IMR-90 (cell line): Measurements from ENCODE around the gene LRRC41. TPM values are rescaled to one million over a fixed set of nuclear protein-coding genes. Genes with fewer than 3 reads are reported as not detected.

Source experiments
- ATAC-seq: fragments of 200-7000 bp; cut with Tn5 transposase; 2 replicates; pipeline ENCODE4 v1.9.1; 2020; ENCODE audit warnings: low read depth, mild to moderate bottlenecking, moderate library complexity
- BruUV-seq: library from RNA; stranded (reverse); fragments of 400-500 nt; replicated peaks from 2 replicates; lab custom pipeline; 2021; lab: Mats Ljungman, UMichigan
- CTCF ChIA-PET: fragments of 300-600 bp; formaldehyde crosslinking; extraction: SDS; loops from one replicate; lab custom pipeline; 2021; ENCODE audit warnings: antibody characterized with exemption; lab: Yijun Ruan, JAX
- POLR2A ChIA-PET: fragments of 300-600 bp; sonication (Branson Sonifier 250); formaldehyde crosslinking; loops from one replicate; lab custom pipeline; 2022; ENCODE audit warnings: antibody characterized with exemption; ENCODE audit not compliant: unreplicated experiment; lab: Charles Lee
- DNase-seq: peaks from one replicate; pipeline ENCODE4 v3.0.0; 2013
- H2AFZ ChIP-seq: replicated peaks from 2 replicates; pipeline ENCODE3; 2013; ENCODE audit warnings: low read length, mild to moderate bottlenecking; ENCODE audit not compliant: poor library complexity
- H2AK5ac ChIP-seq: 2 replicates; pipeline ENCODE4 v1.6.1; 2013; ENCODE audit warnings: low read depth, low read length, inconsistent platforms
- H2AK9ac ChIP-seq: replicated peaks from 2 replicates; pipeline ENCODE3; 2013; ENCODE audit warnings: mild to moderate bottlenecking, low read depth, low read length, moderate library complexity; ENCODE audit not compliant: poor library complexity
- H2BK120ac ChIP-seq: 2 replicates; pipeline ENCODE4 v1.6.1; 2013; ENCODE audit warnings: low read depth, low read length, inconsistent platforms
- H2BK15ac ChIP-seq: 3 replicates; pipeline ENCODE4 v1.6.1; 2013; ENCODE audit warnings: low read depth, low read length, inconsistent platforms
- H2BK20ac ChIP-seq: 2 replicates; pipeline ENCODE4 v1.6.1; 2013; ENCODE audit warnings: low read depth, mild to moderate bottlenecking, inconsistent platforms, low read length, moderate library complexity
- H2BK5ac ChIP-seq: 2 replicates; pipeline ENCODE4 v1.6.1; 2013; ENCODE audit warnings: mild to moderate bottlenecking, low read depth, low read length, inconsistent platforms; ENCODE audit not compliant: poor library complexity, severe bottlenecking
- H3K14ac ChIP-seq: replicated peaks from 2 replicates; pipeline ENCODE4 v1.6.1; 2013; ENCODE audit warnings: low read depth, low read length, inconsistent platforms
- H3K18ac ChIP-seq: 2 replicates; pipeline ENCODE4 v1.6.1; 2013; ENCODE audit warnings: low read depth, low read length, control low read depth
- H3K23ac ChIP-seq: 2 replicates; pipeline ENCODE4 v1.6.1; 2013; ENCODE audit warnings: low read depth, low read length, inconsistent platforms
- H3K27ac ChIP-seq: 2 replicates; pipeline ENCODE4 v1.5.1; 2013; ENCODE audit warnings: mild to moderate bottlenecking, control low read depth, low read length; ENCODE audit not compliant: insufficient read depth
- H3K27me3 ChIP-seq: 2 replicates; pipeline ENCODE4 v1.6.1; 2013; ENCODE audit warnings: low read length; ENCODE audit not compliant: control insufficient read depth, insufficient read depth
- H3K36me3 ChIP-seq: 2 replicates; pipeline ENCODE4 v1.6.1; 2013; ENCODE audit warnings: low read length, mixed read lengths; ENCODE audit not compliant: control insufficient read depth, insufficient read depth
- H3K4ac ChIP-seq: 2 replicates; pipeline ENCODE4 v1.6.1; 2013; ENCODE audit warnings: low read depth, low read length, inconsistent platforms
- H3K4me1 ChIP-seq: 2 replicates; pipeline ENCODE4 v1.6.1; 2013; ENCODE audit warnings: low read length, mixed read lengths; ENCODE audit not compliant: control insufficient read depth, insufficient read depth
- H3K4me2 ChIP-seq: 2 replicates; pipeline ENCODE4 v1.6.1; 2013; ENCODE audit warnings: low read depth, mild to moderate bottlenecking, control low read depth, low read length, moderate library complexity
- H3K4me3 ChIP-seq: 2 replicates; pipeline ENCODE4 v1.5.1; 2013; ENCODE audit warnings: low read depth, mild to moderate bottlenecking, control low read depth, low read length, moderate library complexity; ENCODE audit not compliant: insufficient read depth
- H3K56ac ChIP-seq: 2 replicates; pipeline ENCODE4 v1.6.1; 2013; ENCODE audit warnings: low read length, inconsistent platforms; ENCODE audit not compliant: insufficient read depth; ENCODE audit errors: extremely low read depth
- H3K79me1 ChIP-seq, 2 experiments: 2 replicates each; pipeline ENCODE4 v1.6.1; 2013; ENCODE audit warnings: low read length in 2 of 2, inconsistent platforms in 1 of 2, low read depth in 1 of 2
- H3K9ac ChIP-seq: 2 replicates; pipeline ENCODE4 v1.6.1; 2013; ENCODE audit warnings: low read depth, low read length, control low read depth
- H3K9me1 ChIP-seq: 2 replicates; pipeline ENCODE4 v1.6.1; 2013; ENCODE audit warnings: low read length, inconsistent platforms; ENCODE audit not compliant: insufficient read depth
- H3K9me3 ChIP-seq: 2 replicates; pipeline ENCODE4 v1.6.1; 2013; ENCODE audit warnings: low read length; ENCODE audit not compliant: control insufficient read depth, insufficient read depth
- H4K20me1 ChIP-seq: 2 replicates; pipeline ENCODE4 v1.6.1; 2013; ENCODE audit warnings: low read length, inconsistent platforms; ENCODE audit not compliant: insufficient read depth
- H4K5ac ChIP-seq: 2 replicates; pipeline ENCODE4 v1.6.1; 2013; ENCODE audit warnings: mild to moderate bottlenecking, low read depth, low read length, control low read depth
- H4K8ac ChIP-seq, 2 experiments: 2 replicates each; pipeline ENCODE4 v1.6.1; 2013; ENCODE audit warnings: low read depth in 2 of 2, low read length in 2 of 2, control low read depth in 1 of 2, inconsistent platforms in 1 of 2
- H4K91ac ChIP-seq: 2 replicates; pipeline ENCODE4 v1.6.1; 2013; ENCODE audit warnings: low read depth, low read length, inconsistent platforms; ENCODE audit not compliant: insufficient read depth
- CEBPB ChIP-seq: IDR thresholded peaks from 2 replicates; pipeline ENCODE4 v1.6.1; 2012; ENCODE audit warnings: low read depth, low read length, improper control_type of control experiment
- CHD1 ChIP-seq: IDR thresholded peaks from 2 replicates; pipeline ENCODE4 v1.6.1; 2012; ENCODE audit warnings: low read depth, low read length, improper control_type of control experiment
- ELK1 ChIP-seq: fragments of 150-350 bp; IDR thresholded peaks from 2 replicates; pipeline ENCODE4 v1.6.1; 2016; ENCODE audit warnings: low read depth, mild to moderate bottlenecking, low read length, moderate library complexity, borderline replicate concordance
- FOS ChIP-seq: fragments of 150-350 bp; IDR thresholded peaks from 2 replicates; pipeline ENCODE4 v1.6.1; 2016; ENCODE audit warnings: low read depth, low read length
- MAFK ChIP-seq: IDR thresholded peaks from 2 replicates; pipeline ENCODE4 v1.6.1; 2012; ENCODE audit warnings: low read depth, low read length, improper control_type of control experiment
- MAZ ChIP-seq: IDR thresholded peaks from 2 replicates; pipeline ENCODE4 v1.6.1; 2012; ENCODE audit warnings: low read depth, mild to moderate bottlenecking, low read length, improper control_type of control experiment, moderate library complexity, borderline replicate concordance
- MXI1 ChIP-seq: IDR thresholded peaks from 2 replicates; pipeline ENCODE4 v1.6.1; 2012; ENCODE audit warnings: low read depth, mild to moderate bottlenecking, low read length, moderate library complexity, borderline replicate concordance
- NFE2L2 ChIP-seq: fragments of 150-350 bp; IDR thresholded peaks from 2 replicates; pipeline ENCODE4 v1.6.1; 2016; ENCODE audit warnings: low read depth, mild to moderate bottlenecking, low read length
- POLR2A ChIP-seq: IDR thresholded peaks from 2 replicates; pipeline ENCODE4 v1.6.1; 2012; ENCODE audit warnings: mild to moderate bottlenecking, low read depth, low read length
- RAD21 ChIP-seq: IDR thresholded peaks from 2 replicates; pipeline ENCODE4 v1.6.1; 2012; ENCODE audit warnings: low read length, improper control_type of control experiment
- RCOR1 ChIP-seq: IDR thresholded peaks from 2 replicates; pipeline ENCODE4 v1.6.1; 2012; ENCODE audit warnings: mild to moderate bottlenecking, low read length, improper control_type of control experiment; ENCODE audit not compliant: insufficient replicate concordance
- RFX5 ChIP-seq: IDR thresholded peaks from 2 replicates; pipeline ENCODE4 v1.8.0; 2012; ENCODE audit warnings: low read depth, mild to moderate bottlenecking, low read length, moderate library complexity
- SMC3 ChIP-seq: fragments of 150-350 bp; IDR thresholded peaks from 2 replicates; pipeline ENCODE4 v1.6.1; 2016; ENCODE audit warnings: low read depth, mild to moderate bottlenecking, antibody characterized with exemption, low read length, moderate library complexity
- WGBS, 2 experiments: methylation state at CpG; one replicate each; pipeline versions ENCODE4 v1.1.5 to v1.1.7; 2013; ENCODE audit warnings: missing lambda C conversion rate in 2 of 2; ENCODE audit not compliant: insufficient read length in 1 of 2; ENCODE audit errors: extremely low coverage in 2 of 2; 5-methylcytosine and 5-hydroxymethylcytosine counted together
- dilution Hi-C: fragments of 300-500 bp; cut with HindIII; formaldehyde crosslinking; loops from one replicate; pipeline ENCODE4 v1.14.3; 2018; ENCODE audit warnings: low sequenced_read_pairs; ENCODE audit not compliant: unreplicated experiment
- in situ Hi-C: fragments of 300-500 bp; cut with MboI; formaldehyde crosslinking; loops from 3 replicates; pipeline ENCODE4 v1.14.3; 2019; ENCODE audit warnings: low sequenced_read_pairs, inconsistent platforms, mixed read lengths
- intact Hi-C: fragments of 100-400 bp; cut with micrococcal nuclease; formaldehyde crosslinking; loops from 2 replicates; pipeline ENCODE4 v1.10.0; 2022
- polyA plus RNA-seq, 3 experiments: library from polyadenylated mRNA; depleted of rRNA; stranded (reverse); fragments of >200 nt; gene quantifications; 2 replicates each; pipeline ENCODE4 v1.2.3, GENCODE V29; 2012; ENCODE audit warnings: low replicate concordance in 1 of 3
- total RNA-seq: library from RNA; depleted of rRNA; stranded (reverse); fragments of >200 nt; gene quantifications from 2 replicates; pipeline ENCODE4 v1.2.3, GENCODE V29; 2012

LRRC41 gene
- total and polyA plus RNA-seq, 2 of the 4 experiments (the other 2 are of a cell fraction): 67.6 to 83.2 TPM

GRCh38 chr1:46334030-46334384 is 30.6 kb upstream of the LRRC41 start:
- intact Hi-C loops (no loop called here), in situ Hi-C loops (no loop called here), dilution Hi-C loops (no loop called here)
- Histone ChIP-seq H3K4me2 (no peak overlapping the region), H3K27me3 (no peaks in the 10 kb centered on the region), H3K9me1 (no peaks in the 10 kb centered on the region), H2BK120ac (no peak overlapping the region), H3K36me3 (no peaks in the 10 kb centered on the region), H3K4me1 (no peaks in the 10 kb centered on the region), H3K14ac (no peak overlapping the region), H3K23ac (no peak overlapping the region), H2BK20ac (no peak overlapping the region), H2AK5ac (no peak overlapping the region), H3K18ac (no peak overlapping the region), H4K8ac (no peak overlapping the region), H4K20me1 (no peaks in the 10 kb centered on the region), H2BK5ac (no peak overlapping the region), H2AK9ac (no peak overlapping the region), H2AFZ (no peak overlapping the region), H3K9me3 (no peaks in the 10 kb centered on the region), H3K79me1 (no peaks in the 10 kb centered on the region), H3K27ac (no peak overlapping the region), H3K4me3 (no peak overlapping the region), H3K4ac (no peak overlapping the region), H2BK15ac (no peak overlapping the region), H3K56ac (no peak overlapping the region), H3K9ac (no peak overlapping the region), H4K91ac (no peak overlapping the region), H4K5ac (no peak overlapping the region)
- no peak for TF ChIP-seq MXI1
- TF ChIP-seq RFX5: no peak
- TF ChIP-seq POLR2A: no peak
- no peak for TF ChIP-seq NFE2L2
- TF ChIP-seq CHD1: no peak
- TF ChIP-seq FOS: no peak
- no peak for TF ChIP-seq RAD21
- TF ChIP-seq SMC3: no peak
- no peak for TF ChIP-seq ELK1
- TF ChIP-seq MAFK: no peak
- TF ChIP-seq MAZ: no peak
- TF ChIP-seq CEBPB: no peak
- no peak for TF ChIP-seq RCOR1
- BruUV-seq: no TSS peak
- DNase-seq (no peak), ATAC-seq (no peak)
- POLR2A ChIA-PET: interaction anchor here (0.5 kb wide), 1 partner anchor 11 kb away, joined by 3 read pairs; no protein-coding TSS in a partner anchor
- WGBS, 2 experiments: no CpG with 5 or more reads among the region's 2 CpGs
- CTCF ChIA-PET: interaction anchor here (1.4 kb wide), 1 partner anchor 18 kb away, joined by 6 read pairs; no protein-coding TSS in a partner anchor
